ENCODE data around the gene EPX.
A peak's percentile ranks its signal among the peaks of the same experiment; 100 is the strongest.

The EPX gene

GRCh38 chr17:58153671-58154070 lies 38.9 kb upstream of the EPX start:
- in situ Hi-C loops (cut with MboI; ENCODE audit: low sequenced_read_pairs, unreplicated experiment), result no loop called here
- no peak for TF ChIP-seq CTCF (IDR thresholded peaks at IDR 0.05; ENCODE audit: borderline replicate concordance, control extremely low read depth, extremely low read depth, insufficient read depth, missing control alignments)
- DNase-seq (ENCODE audit: low spot score), result no peak

GRCh38 chr17:58156839-58157803 lies 35.4 kb upstream of the EPX start:
- in situ Hi-C loops (cut with MboI; ENCODE audit: low sequenced_read_pairs, unreplicated experiment), result no loop called here
- TF ChIP-seq CTCF (IDR thresholded peaks at IDR 0.05; ENCODE audit: borderline replicate concordance, control extremely low read depth, extremely low read depth, insufficient read depth, missing control alignments), result no peak
- DNase-seq (ENCODE audit: low spot score), result peak; percentile 38

GRCh38 chr17:58158181-58158580 lies 34.3 kb upstream of the EPX start:
- in situ Hi-C loops (cut with MboI; ENCODE audit: low sequenced_read_pairs, unreplicated experiment), result no loop called here
- TF ChIP-seq CTCF (IDR thresholded peaks at IDR 0.05; ENCODE audit: borderline replicate concordance, control extremely low read depth, extremely low read depth, insufficient read depth, missing control alignments), result no peak
- no peak for DNase-seq (ENCODE audit: low spot score)

- in situ Hi-C loops (cut with MboI; ENCODE audit: low sequenced_read_pairs, unreplicated experiment), result no loop called here
- DNase-seq (ENCODE audit: low spot score), result no peak
- TF ChIP-seq CTCF (IDR thresholded peaks at IDR 0.05; ENCODE audit: borderline replicate concordance, control extremely low read depth, extremely low read depth, insufficient read depth, missing control alignments), result no peak
Observed at GRCh38 chr17:58161566-58161965, 31.0 kb upstream of the EPX start.

GRCh38 chr17:58165981-58166380 lies 26.5 kb upstream of the EPX start:
- in situ Hi-C loops (cut with MboI; ENCODE audit: low sequenced_read_pairs, unreplicated experiment), result no loop called here
- DNase-seq (ENCODE audit: low spot score), result no peak
- no peak for TF ChIP-seq CTCF (IDR thresholded peaks at IDR 0.05; ENCODE audit: borderline replicate concordance, control extremely low read depth, extremely low read depth, insufficient read depth, missing control alignments)

GRCh38 chr17:58166682-58167081 lies 25.8 kb upstream of the EPX start, which contains the start of gene OR4D2:
Gene OR4D2, plus strand, starts transcription at chr17:58166982. Its CDS starts 2,674 bp downstream, at chr17:58169656.
- in situ Hi-C loops (cut with MboI; ENCODE audit: low sequenced_read_pairs, unreplicated experiment), result no loop called here

More at GRCh38 chr17:58166682-58167081, 25.8 kb upstream of the EPX start, which contains the start of gene OR4D2:
- no peak for DNase-seq (ENCODE audit: low spot score)
- no peak for TF ChIP-seq CTCF (IDR thresholded peaks at IDR 0.05; ENCODE audit: borderline replicate concordance, control extremely low read depth, extremely low read depth, insufficient read depth, missing control alignments)
